T-helper 1 cell treated with Interleukin-12 subunit alpha and Interleukin-12 subunit beta and Interleukin-4 antibody, amounts not matched to agents 30 μg/mL and 1 μg/mL, for 36 hours (primary cell): Measurements from ENCODE around the gene ETV6.

ENCODE experiments used
- H3K27ac Mint-ChIP-seq: one replicate; pipeline ENCODE4 v1.8.0; 2021; ENCODE audit warnings: mild to moderate bottlenecking, mixed read lengths
- H3K27me3 Mint-ChIP-seq: one replicate; pipeline ENCODE4 v1.8.0; 2021; ENCODE audit warnings: low read depth, mixed read lengths
- H3K36me3 Mint-ChIP-seq: one replicate; pipeline ENCODE4 v1.8.0; 2021; ENCODE audit warnings: low read depth, mixed read lengths
- H3K4me1 Mint-ChIP-seq: one replicate; pipeline ENCODE4 v1.8.0; 2021; ENCODE audit warnings: low read depth, mixed read lengths
- H3K4me3 Mint-ChIP-seq: one replicate; pipeline ENCODE4 v1.8.0; 2021; ENCODE audit warnings: mild to moderate bottlenecking, moderate library complexity, mixed read lengths
- H3K9me3 Mint-ChIP-seq: one replicate; pipeline ENCODE4 v1.8.0; 2021; ENCODE audit warnings: mixed read lengths

Gene ETV6

GRCh38 chr12:11687528-11687927, 38.1 kb downstream of the ETV6 start:
- H3K36me3 Mint-ChIP-seq: peaks cover 11% of the 10 kb centered on the region
- no peaks in the 10 kb centered on the region for H3K27me3 Mint-ChIP-seq
- H3K9me3 Mint-ChIP-seq: peaks cover under 1% of the 10 kb centered on the region
- no peak overlapping the region for H3K27ac Mint-ChIP-seq
- no peak overlapping the region for H3K4me3 Mint-ChIP-seq
- peaks cover 35% of the 10 kb centered on the region for H3K4me1 Mint-ChIP-seq

GRCh38 chr12:11688379-11688778, 38.9 kb downstream of the ETV6 start:
- Mint-ChIP-seq H3K4me1 (peaks cover 31% of the 10 kb centered on the region), H3K27me3 (no peaks in the 10 kb centered on the region), H3K27ac (no peak overlapping the region), H3K36me3 (peaks cover 7% of the 10 kb centered on the region), H3K9me3 (no peaks in the 10 kb centered on the region), H3K4me3 (no peak overlapping the region)

DNA sequence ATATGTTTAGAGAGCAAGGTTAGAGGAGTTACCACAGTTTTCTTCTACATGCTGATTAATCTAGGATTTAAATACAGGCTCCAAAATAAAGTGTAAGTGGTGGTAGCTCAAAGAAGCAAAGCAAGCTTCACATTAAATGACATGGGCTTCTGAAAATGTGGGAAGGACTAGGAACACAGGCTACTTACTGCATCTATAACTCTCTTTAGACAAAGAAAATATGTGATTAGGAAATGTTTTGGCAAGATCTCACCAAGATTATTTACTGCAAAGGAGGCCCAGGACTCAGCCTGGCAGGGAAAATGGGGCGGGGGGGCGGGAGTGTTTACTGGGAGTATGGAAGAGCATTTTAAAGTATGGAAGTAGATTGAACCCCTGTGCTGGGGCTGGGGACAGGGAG, 39.4 kb downstream of the ETV6 start:
- Mint-ChIP-seq H3K9me3 (no peaks in the 10 kb centered on the region), H3K4me1 (peaks cover 31% of the 10 kb centered on the region), H3K27me3 (no peaks in the 10 kb centered on the region), H3K36me3 (peaks cover 7% of the 10 kb centered on the region), H3K27ac (no peak overlapping the region), H3K4me3 (no peak overlapping the region)

DNA sequence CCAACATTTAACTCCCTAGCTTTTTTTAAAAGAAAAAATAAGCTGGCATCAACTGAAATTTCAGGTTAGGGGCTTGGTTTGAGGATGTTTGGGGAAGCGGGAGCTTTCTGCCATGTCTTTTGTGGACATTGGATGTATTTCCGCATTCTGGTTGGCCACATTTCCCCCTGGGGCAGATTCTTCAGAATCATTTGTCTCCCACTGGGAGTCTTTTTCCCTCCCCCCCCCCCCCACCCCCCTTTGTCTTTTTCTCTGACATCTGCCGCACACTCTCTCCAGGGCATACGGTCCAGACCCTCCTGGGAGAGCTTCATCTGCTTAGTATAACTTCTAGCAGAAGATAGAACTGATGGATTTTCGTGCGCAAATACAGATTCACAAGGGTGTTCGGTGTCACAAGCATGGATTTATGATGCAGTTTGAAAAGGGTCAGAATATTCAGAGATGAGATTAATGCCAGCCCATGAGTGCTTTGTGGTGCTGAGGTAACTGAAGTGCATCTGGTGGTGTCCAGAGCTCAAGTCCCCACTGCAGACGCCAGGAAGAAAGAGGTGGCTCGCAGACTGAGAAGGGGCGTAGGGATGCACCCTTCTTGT, 40.2 kb downstream of the ETV6 start:
- Mint-ChIP-seq H3K4me3 (no peak overlapping the region), H3K36me3 (peaks cover 7% of the 10 kb centered on the region), H3K27ac (no peak overlapping the region)

GRCh38 chr12:11693067-11693466, 43.6 kb downstream of the ETV6 start:
- Mint-ChIP-seq H3K4me1 (peaks cover 29% of the 10 kb centered on the region), H3K36me3 (peaks cover 12% of the 10 kb centered on the region), H3K9me3 (no peaks in the 10 kb centered on the region), H3K27ac (no peak overlapping the region), H3K4me3 (no peak overlapping the region), H3K27me3 (no peaks in the 10 kb centered on the region)

More for the DNA sequence above, 40.2 kb downstream of the ETV6 start:
- peaks cover 30% of the 10 kb centered on the region for H3K4me1 Mint-ChIP-seq
- no peaks in the 10 kb centered on the region for H3K9me3 Mint-ChIP-seq
- H3K27me3 Mint-ChIP-seq: no peaks in the 10 kb centered on the region

DNA sequence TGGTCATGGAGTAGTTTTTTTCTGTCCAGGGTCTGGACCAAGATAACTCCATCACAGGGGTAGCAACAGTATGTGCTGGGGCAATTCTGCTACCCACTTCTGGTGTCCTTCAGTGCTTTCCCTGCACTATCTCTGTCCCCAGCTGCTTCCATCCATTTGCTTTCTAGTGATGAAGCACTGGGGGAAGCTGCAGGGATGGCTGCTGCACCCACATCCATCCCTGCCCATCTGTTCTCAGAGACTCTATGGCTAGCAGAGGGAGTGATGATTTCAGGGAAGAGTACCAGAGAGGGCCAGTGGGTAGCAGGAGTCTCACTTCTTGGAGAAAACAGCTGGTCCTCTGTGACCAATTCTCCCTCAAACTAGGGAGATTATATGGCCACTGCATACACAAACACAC, 44.1 kb downstream of the ETV6 start:
- no peak overlapping the region for H3K27ac Mint-ChIP-seq
- H3K4me1 Mint-ChIP-seq: peaks cover 30% of the 10 kb centered on the region

GRCh38 chr12:11694528-11694927, 45.1 kb downstream of the ETV6 start:
- Mint-ChIP-seq H3K36me3 (peaks cover 12% of the 10 kb centered on the region), H3K4me1 (peaks cover 28% of the 10 kb centered on the region), H3K27me3 (no peaks in the 10 kb centered on the region), H3K27ac (no peak overlapping the region), H3K9me3 (no peaks in the 10 kb centered on the region), H3K4me3 (no peak overlapping the region)

More for the DNA sequence above, 44.1 kb downstream of the ETV6 start:
- H3K27me3 Mint-ChIP-seq: no peaks in the 10 kb centered on the region
- peaks cover 12% of the 10 kb centered on the region for H3K36me3 Mint-ChIP-seq
- H3K4me3 Mint-ChIP-seq: no peak overlapping the region
- no peaks in the 10 kb centered on the region for H3K9me3 Mint-ChIP-seq

DNA sequence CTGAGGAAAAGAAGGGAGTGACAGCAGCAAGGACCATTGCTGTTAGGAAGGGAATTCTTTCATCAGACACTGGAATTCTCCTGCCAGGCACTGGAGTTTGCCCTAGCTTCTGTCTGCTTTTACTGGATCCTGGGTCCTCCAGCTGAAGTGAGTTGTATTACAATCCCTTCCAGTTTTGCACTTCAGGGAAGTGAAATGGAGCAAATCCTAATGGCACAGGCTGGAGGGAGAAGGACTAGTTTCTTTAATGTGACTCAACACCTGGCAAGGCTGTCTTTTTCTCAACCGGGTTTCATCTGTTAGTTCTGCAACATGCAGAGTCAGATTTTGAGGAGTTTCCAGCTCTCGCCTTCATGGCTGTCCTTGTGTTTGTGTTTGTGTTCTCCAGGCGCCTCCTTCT, 45.8 kb downstream of the ETV6 start:
- Mint-ChIP-seq H3K4me3 (no peak overlapping the region), H3K27me3 (no peaks in the 10 kb centered on the region), H3K4me1 (peaks cover 26% of the 10 kb centered on the region), H3K27ac (no peak overlapping the region), H3K9me3 (no peaks in the 10 kb centered on the region), H3K36me3 (peaks cover 12% of the 10 kb centered on the region)

- Mint-ChIP-seq H3K27ac (no peak overlapping the region), H3K4me1 (peaks cover 27% of the 10 kb centered on the region), H3K9me3 (no peaks in the 10 kb centered on the region), H3K36me3 (peaks cover 10% of the 10 kb centered on the region), H3K4me3 (no peak overlapping the region), H3K27me3 (no peaks in the 10 kb centered on the region)
Measured at GRCh38 chr12:11696084-11696483, 46.6 kb downstream of the ETV6 start.

GRCh38 chr12:11697131-11697530, 47.7 kb downstream of the ETV6 start:
- no peaks in the 10 kb centered on the region for H3K9me3 Mint-ChIP-seq
- peaks cover 34% of the 10 kb centered on the region for H3K4me1 Mint-ChIP-seq
- H3K4me3 Mint-ChIP-seq: no peak overlapping the region
- no peaks in the 10 kb centered on the region for H3K27me3 Mint-ChIP-seq
- no peak overlapping the region for H3K27ac Mint-ChIP-seq
- peaks cover 9% of the 10 kb centered on the region for H3K36me3 Mint-ChIP-seq

- Mint-ChIP-seq H3K4me3 (no peak overlapping the region), H3K27ac (no peak overlapping the region), H3K36me3 (peaks cover 9% of the 10 kb centered on the region), H3K9me3 (no peaks in the 10 kb centered on the region), H3K27me3 (no peaks in the 10 kb centered on the region), H3K4me1 (peaks cover 37% of the 10 kb centered on the region)
Measured at GRCh38 chr12:11697670-11698387, 48.4 kb downstream of the ETV6 start.

DNA sequence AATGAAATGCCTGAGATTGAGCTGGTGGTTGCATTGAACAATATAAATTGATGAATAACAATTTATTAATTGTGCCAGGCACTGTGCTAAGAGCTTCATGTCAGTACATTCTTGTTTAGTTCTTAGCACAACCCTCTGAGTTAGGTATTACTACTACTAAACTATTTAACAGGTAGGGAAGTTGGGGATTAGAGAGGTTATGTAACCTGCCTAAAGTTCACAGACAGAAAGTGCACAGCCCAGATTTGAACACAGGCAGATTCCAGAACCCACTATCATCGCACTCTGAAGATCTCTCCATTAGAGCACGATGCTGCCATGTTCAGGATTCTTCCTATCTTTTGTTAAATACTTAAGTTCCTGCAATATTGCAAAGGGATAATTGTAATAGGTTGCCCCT, 49.3 kb downstream of the ETV6 start:
- Mint-ChIP-seq H3K9me3 (no peaks in the 10 kb centered on the region), H3K4me3 (no peak overlapping the region), H3K27ac (no peak overlapping the region), H3K27me3 (no peaks in the 10 kb centered on the region), H3K36me3 (peaks cover 7% of the 10 kb centered on the region), H3K4me1 (peaks cover 38% of the 10 kb centered on the region)

DNA sequence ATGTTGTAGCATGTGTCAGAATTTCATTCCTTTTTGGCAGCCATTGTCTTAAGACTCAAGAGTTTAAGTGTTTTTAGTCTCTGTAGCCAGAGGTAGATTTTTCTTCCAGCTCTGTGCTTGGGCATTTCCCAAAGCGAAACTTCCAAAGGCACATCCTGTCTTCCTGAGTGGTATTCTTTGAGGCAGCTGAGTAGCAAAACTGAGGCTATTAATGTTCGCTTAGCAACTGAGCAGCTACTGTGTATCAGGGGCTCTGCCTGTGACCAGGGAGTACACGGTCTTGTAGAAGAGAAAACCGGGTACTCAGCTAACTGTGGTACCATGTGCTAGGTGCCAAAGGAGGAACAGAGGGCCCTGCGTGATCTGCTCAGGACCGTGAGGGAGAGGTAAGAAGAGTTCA, 52.0 kb downstream of the ETV6 start:
- no peak overlapping the region for H3K4me3 Mint-ChIP-seq
- H3K27me3 Mint-ChIP-seq: no peaks in the 10 kb centered on the region
- no peaks in the 10 kb centered on the region for H3K9me3 Mint-ChIP-seq
- H3K4me1 Mint-ChIP-seq: peaks cover 37% of the 10 kb centered on the region
- peaks cover 12% of the 10 kb centered on the region for H3K36me3 Mint-ChIP-seq
- no peak overlapping the region for H3K27ac Mint-ChIP-seq

DNA sequence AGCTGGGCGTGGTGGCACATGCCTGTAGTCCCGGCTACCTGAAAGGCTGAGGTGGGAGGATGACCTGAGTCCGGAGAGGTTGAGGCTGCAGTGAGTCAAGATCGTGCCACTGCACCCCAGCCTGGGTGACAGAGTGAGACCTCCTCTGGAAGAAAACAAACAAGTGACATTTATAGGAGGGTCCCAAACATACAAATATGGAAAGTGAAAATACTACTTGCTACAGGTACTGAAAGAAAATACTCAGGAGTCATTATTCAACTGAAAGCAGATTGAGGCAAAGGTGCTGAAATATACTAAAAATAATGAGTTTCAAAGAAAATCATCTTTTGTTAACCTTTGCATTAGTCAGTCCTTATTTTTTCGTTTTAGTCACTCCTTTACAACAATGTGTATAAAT, 53.5 kb downstream of the ETV6 start:
- no peak overlapping the region for H3K4me3 Mint-ChIP-seq
- peaks cover 10% of the 10 kb centered on the region for H3K36me3 Mint-ChIP-seq
- H3K27me3 Mint-ChIP-seq: no peaks in the 10 kb centered on the region
- no peaks in the 10 kb centered on the region for H3K9me3 Mint-ChIP-seq
- peaks cover 33% of the 10 kb centered on the region for H3K4me1 Mint-ChIP-seq
- H3K27ac Mint-ChIP-seq: peak overlapping the region; percentile 49

DNA sequence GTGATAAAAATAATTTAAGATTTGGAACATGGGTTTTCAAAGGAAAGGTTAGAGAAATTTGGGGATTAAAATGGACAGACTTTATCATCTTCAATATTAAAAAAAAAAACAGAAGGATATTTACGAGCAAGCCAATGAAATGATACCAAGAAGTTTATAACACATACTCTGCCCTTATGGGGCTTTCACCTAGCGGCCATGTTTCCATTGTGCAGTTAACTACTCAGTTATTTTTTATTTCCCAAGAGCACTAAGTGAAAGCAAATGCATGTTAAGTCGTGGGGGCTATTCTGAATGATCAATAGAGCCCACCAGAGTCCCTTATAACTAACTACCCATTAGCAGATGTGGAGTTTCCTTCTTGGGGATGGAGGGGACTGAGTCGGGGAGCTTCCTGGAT, 53.9 kb downstream of the ETV6 start:
- Mint-ChIP-seq H3K27ac (no peak overlapping the region), H3K9me3 (no peaks in the 10 kb centered on the region), H3K27me3 (no peaks in the 10 kb centered on the region), H3K4me1 (peaks cover 31% of the 10 kb centered on the region), H3K4me3 (no peak overlapping the region), H3K36me3 (peaks cover 10% of the 10 kb centered on the region)
